OCI-LY7 (cell line): ENCODE data around the gene OPHN1.

Experiments
- CTCF ChIP-seq: fragments of 200-600 bp; sonication (generic); conservative IDR thresholded peaks from 2 replicates; pipeline ENCODE4 v1.5.1; 2014; ENCODE audit warnings: mild to moderate bottlenecking, antibody characterized with exemption, low read length, moderate library complexity, mixed read lengths
- EZH2phosphoT487 ChIP-seq: fragments of 200-600 bp; sonication (generic); IDR thresholded peaks from 2 replicates; pipeline ENCODE4 v1.6.1; 2018; ENCODE audit warnings: low read depth, borderline replicate concordance, mild to moderate bottlenecking, mixed run types, antibody characterized with exemption, low read length, moderate library complexity, mixed read lengths

GRCh38 chrX:68461093-68461492, 27.8 kb upstream of the OPHN1 start:
- TF ChIP-seq CTCF (no peak), EZH2phosphoT487 (no peak)
